Measurements from ENCODE around the gene SSU72. TPM values are rescaled to one million over a fixed set of nuclear protein-coding genes. Genes with fewer than 3 reads are reported as not detected.
A peak's percentile ranks its signal among the peaks of the same experiment; 100 is the strongest.

The SSU72 gene
- total and polyA plus RNA-seq, 2 donors (not counting 1 experiment from before 2014, with no cell fraction given), result 65.1 to 127 TPM

DNA sequence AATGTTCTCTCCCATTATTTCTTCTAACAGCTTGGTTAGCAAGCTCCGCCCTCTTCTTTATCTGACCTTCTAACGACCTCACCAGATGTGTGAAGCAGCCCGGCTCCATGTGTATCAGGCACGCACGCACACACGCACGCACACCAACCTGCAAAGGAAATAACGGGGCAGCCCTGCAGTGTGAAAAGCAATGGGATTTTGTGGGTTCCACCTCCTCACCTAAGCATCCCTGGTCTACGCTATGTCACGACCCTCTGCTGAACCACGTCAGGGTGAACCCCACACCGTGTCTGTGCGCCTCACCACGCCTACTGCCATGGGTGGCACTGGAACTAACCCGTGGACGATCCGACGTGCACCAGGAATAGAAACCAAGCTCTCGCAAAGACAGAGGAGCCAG, 10.4 kb downstream of the SSU72 start:
- Histone ChIP-seq H3K27ac (ENCODE audit: insufficient read depth, low read length) (no peak overlapping the region), H3K4me2 (ENCODE audit: extremely low read depth, insufficient read depth, low read length) (no peak overlapping the region), H3K9me3 (ENCODE audit: control insufficient read depth, insufficient read depth, low read depth, low read length) (no peaks in the 10 kb centered on the region), H3K4me3 (replicated peaks in 1 of 4; ENCODE audit: control extremely low read depth in 1 of 4, insufficient read depth in 1 of 4, low read depth in 3 of 4, low read length in 4 of 4) (no peak overlapping the region), H4K20me1 (ENCODE audit: control insufficient read depth, extremely low read depth, insufficient read depth, low read length) (peaks cover 1% of the 10 kb centered on the region), H3K79me2 (ENCODE audit: control insufficient read depth, insufficient read depth, low read length) (peaks cover 72% of the 10 kb centered on the region), H2AFZ (ENCODE audit: low read length) (no peak overlapping the region), H3K36me3 (ENCODE audit: control insufficient read depth, insufficient read depth, low read length) (peaks cover 18% of the 10 kb centered on the region), H3K9ac (ENCODE audit: insufficient read depth, low read length) (no peak overlapping the region), H3K4me1 (ENCODE audit: control insufficient read depth, extremely low read depth, insufficient read depth, low read length) (peaks cover 19% of the 10 kb centered on the region), H3K27me3 (ENCODE audit: control insufficient read depth, insufficient read depth, low read length) (no peaks in the 10 kb centered on the region)
- TF ChIP-seq, protein P1, sequence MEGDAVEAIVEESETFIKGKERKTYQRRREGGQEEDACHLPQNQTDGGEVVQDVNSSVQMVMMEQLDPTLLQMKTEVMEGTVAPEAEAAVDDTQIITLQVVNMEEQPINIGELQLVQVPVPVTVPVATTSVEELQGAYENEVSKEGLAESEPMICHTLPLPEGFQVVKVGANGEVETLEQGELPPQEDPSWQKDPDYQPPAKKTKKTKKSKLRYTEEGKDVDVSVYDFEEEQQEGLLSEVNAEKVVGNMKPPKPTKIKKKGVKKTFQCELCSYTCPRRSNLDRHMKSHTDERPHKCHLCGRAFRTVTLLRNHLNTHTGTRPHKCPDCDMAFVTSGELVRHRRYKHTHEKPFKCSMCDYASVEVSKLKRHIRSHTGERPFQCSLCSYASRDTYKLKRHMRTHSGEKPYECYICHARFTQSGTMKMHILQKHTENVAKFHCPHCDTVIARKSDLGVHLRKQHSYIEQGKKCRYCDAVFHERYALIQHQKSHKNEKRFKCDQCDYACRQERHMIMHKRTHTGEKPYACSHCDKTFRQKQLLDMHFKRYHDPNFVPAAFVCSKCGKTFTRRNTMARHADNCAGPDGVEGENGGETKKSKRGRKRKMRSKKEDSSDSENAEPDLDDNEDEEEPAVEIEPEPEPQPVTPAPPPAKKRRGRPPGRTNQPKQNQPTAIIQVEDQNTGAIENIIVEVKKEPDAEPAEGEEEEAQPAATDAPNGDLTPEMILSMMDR (conservative IDR thresholded peaks at IDR 0.05 in 1 of 2, IDR thresholded peaks at IDR 0.05 in 1 of 2; ENCODE audit: low read depth in 1 of 2, low read length in 2 of 2), result no peak
- TF ChIP-seq EZH2 (IDR thresholded peaks at IDR 0.05; ENCODE audit: low read length, missing control alignments), result no peak
- DNase-seq (ENCODE audit: low read depth in 2 of 2), result no peak

DNA sequence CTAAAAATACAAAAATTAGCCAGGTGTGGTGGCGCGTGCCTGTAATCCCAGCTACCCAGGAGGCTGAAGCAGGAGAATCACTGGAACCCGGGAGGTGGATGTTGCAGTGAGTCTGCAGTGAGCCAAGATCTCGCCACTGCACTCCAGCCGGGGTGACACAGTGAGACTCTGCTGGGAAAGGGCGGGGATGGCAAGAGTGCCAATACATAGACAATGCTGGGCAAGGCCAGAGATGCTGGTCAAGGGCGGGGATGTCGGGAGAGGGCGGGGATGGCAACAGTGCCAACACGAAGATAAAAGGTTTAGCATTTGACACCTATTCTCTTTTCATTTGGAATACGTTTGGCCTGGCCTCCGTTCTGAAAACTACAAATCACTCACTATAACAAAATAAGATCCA, 11.0 kb downstream of the SSU72 start:
- Histone ChIP-seq H3K4me2 (ENCODE audit: extremely low read depth, insufficient read depth, low read length) (no peak overlapping the region), H4K20me1 (ENCODE audit: control insufficient read depth, extremely low read depth, insufficient read depth, low read length) (peaks cover 1% of the 10 kb centered on the region), H3K9me3 (ENCODE audit: control insufficient read depth, insufficient read depth, low read depth, low read length) (no peaks in the 10 kb centered on the region), H3K27ac (ENCODE audit: insufficient read depth, low read length) (no peak overlapping the region), H3K36me3 (ENCODE audit: control insufficient read depth, insufficient read depth, low read length) (peaks cover 18% of the 10 kb centered on the region), H3K79me2 (ENCODE audit: control insufficient read depth, insufficient read depth, low read length) (peaks cover 69% of the 10 kb centered on the region), H3K27me3 (ENCODE audit: control insufficient read depth, insufficient read depth, low read length) (no peaks in the 10 kb centered on the region), H2AFZ (ENCODE audit: low read length) (no peak overlapping the region), H3K4me1 (ENCODE audit: control insufficient read depth, extremely low read depth, insufficient read depth, low read length) (peaks cover 19% of the 10 kb centered on the region), H3K9ac (ENCODE audit: insufficient read depth, low read length) (no peak overlapping the region), H3K4me3 (replicated peaks in 1 of 4; ENCODE audit: control extremely low read depth in 1 of 4, insufficient read depth in 1 of 4, low read depth in 3 of 4, low read length in 4 of 4) (no peak overlapping the region)
- DNase-seq (ENCODE audit: low read depth in 2 of 2), result no peak
- TF ChIP-seq EZH2 (IDR thresholded peaks at IDR 0.05; ENCODE audit: low read length, missing control alignments), result no peak
- TF ChIP-seq, protein P1 (conservative IDR thresholded peaks at IDR 0.05 in 1 of 2, IDR thresholded peaks at IDR 0.05 in 1 of 2; ENCODE audit: low read depth in 1 of 2, low read length in 2 of 2), result no peak

DNA sequence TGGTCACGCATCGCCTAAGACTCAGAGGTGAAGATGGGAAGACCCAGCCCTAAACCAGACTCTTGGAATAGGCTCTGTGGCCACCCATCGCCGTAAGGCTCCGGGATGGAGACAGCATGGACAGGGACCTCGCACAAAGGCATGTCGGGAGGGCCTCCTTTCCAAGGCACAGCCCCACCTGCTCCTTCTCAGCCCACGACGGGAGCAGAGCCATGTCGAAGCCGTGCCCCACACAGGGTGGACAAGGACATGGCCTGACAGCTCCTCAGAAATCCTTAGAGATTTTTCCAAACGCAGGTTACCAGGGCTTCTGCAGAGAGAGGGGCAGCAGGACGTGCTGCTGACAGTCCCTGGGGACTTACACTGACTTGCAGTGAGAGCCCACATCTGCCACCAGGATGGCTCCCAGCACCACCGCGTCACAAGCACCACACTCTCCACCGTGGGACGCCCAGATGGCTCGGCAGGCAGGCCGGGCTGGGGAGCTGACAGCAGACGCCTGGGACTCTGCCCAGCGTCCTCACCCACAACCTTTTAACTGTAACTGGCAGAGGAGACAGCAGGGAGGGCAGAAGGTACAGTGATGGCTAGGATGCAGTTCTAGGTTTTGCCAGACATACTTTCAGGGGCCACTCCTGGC, 12.0 kb downstream of the SSU72 start:
- no peak overlapping the region for H3K4me2 ChIP-seq (ENCODE audit: extremely low read depth, insufficient read depth, low read length)
- no peak overlapping the region for H3K4me3 ChIP-seq (replicated peaks in 1 of 4; ENCODE audit: control extremely low read depth in 1 of 4, insufficient read depth in 1 of 4, low read depth in 3 of 4, low read length in 4 of 4)
- peak overlapping the region; percentile 58 for H3K9ac ChIP-seq (ENCODE audit: insufficient read depth, low read length)
- no peaks in the 10 kb centered on the region for H3K9me3 ChIP-seq (ENCODE audit: control insufficient read depth, insufficient read depth, low read depth, low read length)
- TF ChIP-seq, protein P1 (conservative IDR thresholded peaks at IDR 0.05 in 1 of 2, IDR thresholded peaks at IDR 0.05 in 1 of 2; ENCODE audit: low read depth in 1 of 2, low read length in 2 of 2), result no peak
- TF ChIP-seq EZH2 (IDR thresholded peaks at IDR 0.05; ENCODE audit: low read length, missing control alignments), result no peak
- H3K36me3 ChIP-seq (ENCODE audit: control insufficient read depth, insufficient read depth, low read length), result peaks cover 18% of the 10 kb centered on the region
- no peaks in the 10 kb centered on the region for H3K27me3 ChIP-seq (ENCODE audit: control insufficient read depth, insufficient read depth, low read length)
- H4K20me1 ChIP-seq (ENCODE audit: control insufficient read depth, extremely low read depth, insufficient read depth, low read length), result peaks cover 1% of the 10 kb centered on the region
- DNase-seq (ENCODE audit: low read depth in 2 of 2), result no peak
- H2AFZ ChIP-seq (ENCODE audit: low read length), result no peak overlapping the region
- H3K27ac ChIP-seq (ENCODE audit: insufficient read depth, low read length), result peak overlapping the region; percentile 74
- H3K4me1 ChIP-seq (ENCODE audit: control insufficient read depth, extremely low read depth, insufficient read depth, low read length), result peaks cover 19% of the 10 kb centered on the region
- H3K79me2 ChIP-seq (ENCODE audit: control insufficient read depth, insufficient read depth, low read length), result peaks cover 59% of the 10 kb centered on the region

Measured in fibroblast of lung (primary cell).